HCT116 (cell line): ENCODE measurements around the gene APBA2. TPM values are rescaled to one million over a fixed set of nuclear protein-coding genes. Genes with fewer than 3 reads are reported as not detected.

Experiments
- ATAC-seq: fragments of 200-7000 bp; cut with Tn5 transposase; 2 replicates; pipeline ENCODE4 v1.9.1; 2020; ENCODE audit warnings: mild to moderate bottlenecking, moderate library complexity
- BruUV-seq: library from RNA; stranded (reverse); fragments of 400-500 nt; replicated peaks from 2 replicates; lab custom pipeline; 2021; lab: Mats Ljungman, UMichigan
- CTCF ChIA-PET: fragments of 300-600 bp; sonication (Branson Sonifier 250); formaldehyde crosslinking; loops from one replicate; lab custom pipeline; 2021; ENCODE audit warnings: antibody characterized with exemption; lab: Charles Lee
- POLR2A ChIA-PET: fragments of 300-600, 350-600 bp; sonication (Branson Sonifier 250); formaldehyde crosslinking; loops from one replicate; lab custom pipeline; 2021; ENCODE audit warnings: antibody characterized with exemption; lab: Charles Lee
- RAD21 ChIA-PET, 2 experiments: fragments of 300-600 bp; sonication (Branson Sonifier 250); formaldehyde crosslinking; loops; one replicate each; lab custom pipeline; 2023; ENCODE audit warnings: low total read pairs in 2 of 2; ENCODE audit not compliant: uncharacterized antibody in 2 of 2, unreplicated experiment in 2 of 2, low non-redundant PET in 1 of 2; lab: Charles Lee
- DNase-seq: peaks from one replicate; pipeline ENCODE4 v3.0.0-alpha.2; 2010; ENCODE audit warnings: low read depth, low spot score
- H2AFZ ChIP-seq: fragments of 200-600 bp; shearing (Covaris generic), sonication (generic); 2 replicates; pipeline ENCODE4 v1.6.1; 2017; ENCODE audit warnings: low read depth, mixed run types, mixed read lengths, antibody characterized with exemption, low read length; ENCODE audit not compliant: poor library complexity, severe bottlenecking
- H3K27ac ChIP-seq: 2 replicates; pipeline ENCODE4 v1.5.1; 2012; ENCODE audit warnings: low read depth, low read length
- H3K27me3 ChIP-seq: fragments of 200-600 bp; sonication (generic); 2 replicates; pipeline ENCODE4 v1.6.1; 2016; ENCODE audit warnings: mixed run types, low read length, mixed read lengths; ENCODE audit not compliant: insufficient read depth
- H3K36me3 ChIP-seq, 2 experiments: fragments of 200-500 bp in 1 of 2; fragments of 200-600 bp in 1 of 2; sonication (Bioruptor generic) in 1 of 2; sonication (generic) in 1 of 2; 2 replicates each; pipeline versions ENCODE4 v1.5.1 to v1.6.1; 2014 to 2016; ENCODE audit warnings: low read length in 2 of 2, inconsistent platforms in 1 of 2, mixed read lengths in 1 of 2, mixed run types in 1 of 2; ENCODE audit not compliant: insufficient read depth in 2 of 2, control insufficient read depth in 1 of 2
- H3K4me1 ChIP-seq, 2 experiments: fragments of 200-600 bp in 1 of 2; sonication (generic) in 1 of 2; 2 replicates each; pipeline versions ENCODE4 v1.5.1 to v1.6.1; 2012 to 2017; ENCODE audit warnings: low read length in 2 of 2, inconsistent platforms in 1 of 2, mild to moderate bottlenecking in 1 of 2, mixed read lengths in 1 of 2, mixed run types in 1 of 2, moderate library complexity in 1 of 2; ENCODE audit not compliant: insufficient read depth in 2 of 2, control insufficient read depth in 1 of 2
- H3K4me2 ChIP-seq: fragments of 200-600 bp; sonication (generic); 2 replicates; pipeline ENCODE4 v1.6.1; 2017; ENCODE audit warnings: mixed run types, low read length, mixed read lengths
- H3K4me3 ChIP-seq, 2 experiments: fragments of 200-600 bp in 1 of 2; sonication (generic) in 1 of 2; replicated peaks in 1 of 2; 2 replicates each; pipeline ENCODE4 v1.5.1; 2011 to 2016; ENCODE audit warnings: low read length in 2 of 2, control low read depth in 1 of 2, low read depth in 1 of 2, mild to moderate bottlenecking in 1 of 2, mixed read lengths in 1 of 2, mixed run types in 1 of 2
- H3K79me2 ChIP-seq: fragments of 200-600 bp; sonication (generic); 2 replicates; pipeline ENCODE4 v1.6.1; 2017; ENCODE audit warnings: mild to moderate bottlenecking, mixed run types, low read length, moderate library complexity, mixed read lengths; ENCODE audit not compliant: insufficient read depth
- H3K9ac ChIP-seq: fragments of 200-600 bp; sonication (generic); 2 replicates; pipeline ENCODE4 v1.6.1; 2016; ENCODE audit warnings: low read length, mixed read lengths
- H3K9me2 ChIP-seq: fragments of 200-600 bp; sonication (generic), shearing (Covaris generic); 2 replicates; pipeline ENCODE4 v1.6.1; 2017; ENCODE audit warnings: mixed run types, mild to moderate bottlenecking, moderate library complexity; ENCODE audit not compliant: insufficient read depth
- H3K9me3 ChIP-seq, 2 experiments: fragments of 200-500 bp in 1 of 2; fragments of 200-600 bp in 1 of 2; sonication (Bioruptor generic) in 1 of 2; sonication (generic) in 1 of 2; 2 replicates each; pipeline ENCODE4 v1.6.1; 2014 to 2017; ENCODE audit warnings: low read length in 2 of 2, mixed read lengths in 2 of 2, inconsistent platforms in 1 of 2, low read depth in 1 of 2, mild to moderate bottlenecking in 1 of 2, mixed run types in 1 of 2, moderate library complexity in 1 of 2; ENCODE audit not compliant: control insufficient read depth in 1 of 2, insufficient read depth in 1 of 2
- H4K20me1 ChIP-seq: fragments of 200-600 bp; sonication (generic), shearing (Covaris generic); 2 replicates; pipeline ENCODE4 v1.6.1; 2017; ENCODE audit warnings: mixed run types, mild to moderate bottlenecking, moderate library complexity; ENCODE audit not compliant: insufficient read depth
- CBX3 ChIP-seq: IDR thresholded peaks from 2 replicates; pipeline ENCODE4 v1.6.1; 2012; ENCODE audit warnings: low read depth
- CEBPB ChIP-seq: IDR thresholded peaks from 2 replicates; pipeline ENCODE4 v1.6.1; 2012; ENCODE audit warnings: low read depth
- EZH2 ChIP-seq: fragments of 200-600 bp; sonication (generic); IDR thresholded peaks from 2 replicates; pipeline ENCODE4 v1.6.1; 2017; ENCODE audit warnings: antibody characterized with exemption, mixed run types
- EZH2phosphoT487 ChIP-seq: fragments of 200-600 bp; IDR thresholded peaks from 2 replicates; pipeline ENCODE4 v1.6.1; 2018; ENCODE audit warnings: antibody characterized with exemption, borderline replicate concordance
- FOSL1 ChIP-seq: IDR thresholded peaks from 2 replicates; pipeline ENCODE4 v1.6.1; 2012; ENCODE audit warnings: low read depth
- JUND ChIP-seq: IDR thresholded peaks from 2 replicates; pipeline ENCODE4 v1.6.1; 2012
- POLR2A ChIP-seq: IDR thresholded peaks from 2 replicates; pipeline ENCODE4 v1.7.0; 2011; ENCODE audit warnings: borderline replicate concordance; ENCODE audit not compliant: insufficient read depth, insufficient read length; ENCODE audit errors: extremely low read depth
- POLR2AphosphoS5 ChIP-seq: IDR thresholded peaks from 2 replicates; pipeline ENCODE4 v1.6.1; 2011; ENCODE audit warnings: mild to moderate bottlenecking, low read depth, low read length, moderate library complexity
- RAD21 ChIP-seq: IDR thresholded peaks from 2 replicates; pipeline ENCODE4 v1.6.1; 2012; ENCODE audit warnings: low read depth, mild to moderate bottlenecking
- SIN3A ChIP-seq: IDR thresholded peaks from 2 replicates; pipeline ENCODE4 v1.6.1; 2012; ENCODE audit warnings: low read depth
- SP1 ChIP-seq: IDR thresholded peaks from 2 replicates; pipeline ENCODE4 v1.6.1; 2012; ENCODE audit warnings: low read depth
- SRF ChIP-seq: IDR thresholded peaks from 2 replicates; pipeline ENCODE4 v1.6.1; 2012; ENCODE audit warnings: low read depth
- TCF7L2 ChIP-seq: IDR thresholded peaks from 2 replicates; pipeline ENCODE4 v1.7.0; 2011; ENCODE audit warnings: borderline replicate concordance, inconsistent platforms; ENCODE audit not compliant: insufficient read depth, insufficient read length; ENCODE audit errors: extremely low read depth
- YY1 ChIP-seq: IDR thresholded peaks from 2 replicates; pipeline ENCODE4 v1.6.1; 2011; ENCODE audit warnings: low read length, low read depth, moderate library complexity, mild to moderate bottlenecking; ENCODE audit not compliant: insufficient replicate concordance; ENCODE audit errors: extremely low read depth
- ZFX ChIP-seq: fragments of 450-650 bp; IDR thresholded peaks from 2 replicates; pipeline ENCODE4 v1.6.1; 2017
- ZNF274 ChIP-seq: fragments of 200-500 bp; sonication (Bioruptor generic); IDR thresholded peaks from 2 replicates; pipeline ENCODE4 v1.6.1; 2014; ENCODE audit warnings: mild to moderate bottlenecking, low read depth, low read length, inconsistent platforms
- intact Hi-C: fragments of 100-400 bp; cut with micrococcal nuclease; formaldehyde crosslinking; loops from 2 replicates; pipeline ENCODE4 v1.10.0; 2022
- total RNA-seq: library from RNA; stranded (reverse); gene quantifications from one replicate; pipeline ENCODE4 v1.2.1, GENCODE V29; 2021; ENCODE audit not compliant: unreplicated experiment
- TF ChIP-seq, protein P1 (sequence below): IDR thresholded peaks from 2 replicates; pipeline ENCODE4 v1.6.1; 2012
- TF ChIP-seq, protein P2 (sequence below): IDR thresholded peaks from 2 replicates; pipeline ENCODE4 v1.6.1; 2012
- TF ChIP-seq, protein P3 (sequence below): IDR thresholded peaks from 2 replicates; pipeline ENCODE4 v1.6.1; 2011; ENCODE audit warnings: mild to moderate bottlenecking, low read length, moderate library complexity; ENCODE audit not compliant: insufficient replicate concordance; ENCODE audit errors: extremely low read depth

Gene APBA2
- total RNA-seq, 1 experiment from 2014 or later = 0.47 TPM

- H4K20me1 ChIP-seq = no peaks in the 10 kb centered on the region
- no peaks in the 10 kb centered on the region for H3K4me1 ChIP-seq
- ChIA-PET RAD21 (no interaction called here), CTCF (no interaction called here), POLR2A (no interaction called here)
- DNase-seq = no peak
- ATAC-seq = no peak
- no peak overlapping the region for H3K4me3 ChIP-seq
- BruUV-seq = no TSS peak
- H3K9ac ChIP-seq = no peak overlapping the region
- no peak overlapping the region for H3K4me2 ChIP-seq
- H3K9me3 ChIP-seq = no peaks in the 10 kb centered on the region
- no peak overlapping the region for H3K27ac ChIP-seq
- no peaks in the 10 kb centered on the region for H3K36me3 ChIP-seq
- H2AFZ ChIP-seq = no peak overlapping the region
- TF ChIP-seq SIN3A = no peak
- intact Hi-C loops = no loop called here
- peaks cover 22% of the 10 kb centered on the region for H3K27me3 ChIP-seq
- H3K79me2 ChIP-seq = no peaks in the 10 kb centered on the region
- H3K9me2 ChIP-seq = no peaks in the 10 kb centered on the region
These were observed 248.0 kb downstream of the APBA2 start for GRCh38 chr15:29133791-29134190.

DNA sequence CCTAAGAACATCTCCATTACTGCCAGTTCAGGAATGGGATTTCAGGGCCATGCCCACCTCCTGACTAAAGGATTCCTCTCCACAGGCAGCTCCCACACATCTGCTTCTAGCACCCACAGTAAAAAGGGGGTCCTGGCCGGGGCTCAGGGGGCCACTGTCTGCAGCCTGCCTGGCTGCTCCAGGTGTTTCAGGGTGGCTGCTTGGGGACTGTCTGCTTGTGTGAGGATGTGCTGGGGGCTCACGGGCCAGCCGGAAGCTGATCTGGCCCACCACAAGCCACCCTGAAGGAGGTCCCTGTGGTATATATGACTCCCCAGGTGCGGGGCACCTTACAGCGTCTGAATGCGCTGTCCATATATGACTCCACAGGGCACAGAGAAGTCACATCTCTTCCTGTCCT is 248.5 kb downstream of the APBA2 start:
- H3K4me3 ChIP-seq = no peak overlapping the region
- no peaks in the 10 kb centered on the region for H3K79me2 ChIP-seq
- TF ChIP-seq ZNF274 = no peak
- TF ChIP-seq, protein P1, sequence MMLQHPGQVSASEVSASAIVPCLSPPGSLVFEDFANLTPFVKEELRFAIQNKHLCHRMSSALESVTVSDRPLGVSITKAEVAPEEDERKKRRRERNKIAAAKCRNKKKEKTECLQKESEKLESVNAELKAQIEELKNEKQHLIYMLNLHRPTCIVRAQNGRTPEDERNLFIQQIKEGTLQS = no peak
- no peak for TF ChIP-seq POLR2A
- TF ChIP-seq EZH2 = no peak
- TF ChIP-seq SRF = no peak
- TF ChIP-seq, protein P2, sequence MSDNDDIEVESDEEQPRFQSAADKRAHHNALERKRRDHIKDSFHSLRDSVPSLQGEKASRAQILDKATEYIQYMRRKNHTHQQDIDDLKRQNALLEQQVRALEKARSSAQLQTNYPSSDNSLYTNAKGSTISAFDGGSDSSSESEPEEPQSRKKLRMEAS = no peak
- no peak for TF ChIP-seq JUND
- no peak for TF ChIP-seq YY1
- TF ChIP-seq SIN3A = no peak
- TF ChIP-seq SP1 = no peak
- no peak for TF ChIP-seq POLR2AphosphoS5
- TF ChIP-seq TCF7L2 = no peak
- no peak for TF ChIP-seq RAD21
- TF ChIP-seq, protein P3, sequence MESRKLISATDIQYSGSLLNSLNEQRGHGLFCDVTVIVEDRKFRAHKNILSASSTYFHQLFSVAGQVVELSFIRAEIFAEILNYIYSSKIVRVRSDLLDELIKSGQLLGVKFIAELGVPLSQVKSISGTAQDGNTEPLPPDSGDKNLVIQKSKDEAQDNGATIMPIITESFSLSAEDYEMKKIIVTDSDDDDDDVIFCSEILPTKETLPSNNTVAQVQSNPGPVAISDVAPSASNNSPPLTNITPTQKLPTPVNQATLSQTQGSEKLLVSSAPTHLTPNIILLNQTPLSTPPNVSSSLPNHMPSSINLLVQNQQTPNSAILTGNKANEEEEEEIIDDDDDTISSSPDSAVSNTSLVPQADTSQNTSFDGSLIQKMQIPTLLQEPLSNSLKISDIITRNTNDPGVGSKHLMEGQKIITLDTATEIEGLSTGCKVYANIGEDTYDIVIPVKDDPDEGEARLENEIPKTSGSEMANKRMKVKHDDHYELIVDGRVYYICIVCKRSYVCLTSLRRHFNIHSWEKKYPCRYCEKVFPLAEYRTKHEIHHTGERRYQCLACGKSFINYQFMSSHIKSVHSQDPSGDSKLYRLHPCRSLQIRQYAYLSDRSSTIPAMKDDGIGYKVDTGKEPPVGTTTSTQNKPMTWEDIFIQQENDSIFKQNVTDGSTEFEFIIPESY = no peak
- no peak for TF ChIP-seq EZH2phosphoT487
- no peak for TF ChIP-seq CBX3
- no peak for TF ChIP-seq CEBPB
- TF ChIP-seq ZFX = no peak
- TF ChIP-seq FOSL1 = no peak
- TF ChIP-seq, all 23 proteins: peak for 0
- Histone ChIP-seq H3K27me3 (peaks cover 22% of the 10 kb centered on the region), H3K9ac (no peak overlapping the region), H3K4me1 (no peaks in the 10 kb centered on the region), H3K9me3 (no peaks in the 10 kb centered on the region), H3K9me2 (no peaks in the 10 kb centered on the region), H2AFZ (no peak overlapping the region), H3K27ac (no peak overlapping the region), H3K4me2 (no peak overlapping the region), H4K20me1 (no peaks in the 10 kb centered on the region), H3K36me3 (no peaks in the 10 kb centered on the region)
- ChIA-PET RAD21 (no interaction called here), POLR2A (no interaction called here), CTCF (interaction anchor here (1.0 kb wide), 1 partner anchor 32 kb away, joined by 3 read pairs; no protein-coding TSS in a partner anchor)
- DNase-seq = no peak
- BruUV-seq = no TSS peak
- intact Hi-C loops = no loop called here
- no peak for ATAC-seq
